Heart left ventricle (tissue), 16 donors: ENCODE measurements around the gene KMT2A. TPM values are rescaled to one million over a fixed set of nuclear protein-coding genes. Genes with fewer than 3 reads are reported as not detected.

Experiments
- ATAC-seq, 4 donors: fragments of 200-7000 bp; cut with Tn5 transposase; one replicate each; pipeline ENCODE4 v1.9.1; 2020 to 2022; ENCODE audit warnings: moderate library complexity in 4 of 4, mild to moderate bottlenecking in 3 of 4, moderate number of reproducible peaks in 1 of 4
- DNase-seq, 5 donors: peaks; one replicate each; pipeline ENCODE4 v3.0.0-alpha.2; 2020
- H3K27ac ChIP-seq, 12 donors: fragments of 200-600 bp; sonication (generic) in 4 of 12; one replicate each; pipeline versions ENCODE4 v1.5.0 to v1.8.0; 2016 to 2022; ENCODE audit warnings: mild to moderate bottlenecking in 2 of 12
- H3K27me3 ChIP-seq, 9 donors: fragments of 200-600 bp; sonication (generic) in 2 of 9; one replicate each; pipeline versions ENCODE4 v1.5.1 to v1.8.0; 2016 to 2022; ENCODE audit warnings: mild to moderate bottlenecking in 3 of 9
- H3K36me3 ChIP-seq, 9 donors: fragments of 200-600 bp; sonication (generic) in 2 of 9; one replicate each; pipeline versions ENCODE4 v1.5.0 to v1.8.0; 2018 to 2022; ENCODE audit warnings: mild to moderate bottlenecking in 2 of 9
- H3K4me1 ChIP-seq, 12 donors: fragments of 200-600 bp; sonication (generic) in 4 of 12; one replicate each; pipeline versions ENCODE4 v1.5.0 to v1.8.0; 2016 to 2022; ENCODE audit warnings: mild to moderate bottlenecking in 3 of 12
- H3K4me3 ChIP-seq, 12 donors: fragments of 200-600 bp; sonication (generic) in 4 of 12; one replicate each; pipeline versions ENCODE4 v1.5.0 to v1.8.0; 2017 to 2022; ENCODE audit warnings: mild to moderate bottlenecking in 9 of 12, moderate library complexity in 4 of 12
- H3K9me3 ChIP-seq, 12 donors: fragments of 200-600 bp; sonication (generic) in 4 of 12; one replicate each; pipeline versions ENCODE4 v1.5.0 to v1.8.0; 2016 to 2022; ENCODE audit warnings: mild to moderate bottlenecking in 1 of 12
- CTCF ChIP-seq, 12 donors: fragments of 200-600 bp; sonication (generic) in 4 of 12; IDR thresholded peaks; one replicate each; pipeline versions ENCODE4 v1.5.0 to v1.8.0; 2018 to 2022; ENCODE audit warnings: antibody characterized with exemption in 12 of 12, mild to moderate bottlenecking in 5 of 12
- POLR2A ChIP-seq, 2 donors: fragments of 450-650 bp; IDR thresholded peaks; one replicate each; pipeline ENCODE4 v1.6.1; 2017; ENCODE audit warnings: antibody characterized with exemption in 2 of 2, mild to moderate bottlenecking in 2 of 2, moderate library complexity in 2 of 2
- WGBS, 4 donors: extraction: QIAGEN DNeasy Blood & Tissue Kit in 2 of 4; methylation state at CpG; one replicate each; pipeline versions ENCODE4 v1.1.5 to v1.1.7; 2013 to 2018; 5-methylcytosine and 5-hydroxymethylcytosine counted together
- intact Hi-C, 10 donors: fragments of 100-400 bp; cut with DNase I; formaldehyde crosslinking; loops; one replicate each; pipeline versions ENCODE4 v1.11.1 to v1.14.2; 2022
- polyA plus RNA-seq, 2 donors: library from polyadenylated mRNA; stranded (reverse); fragments of 200-250 nt; gene quantifications; one replicate each; pipeline ENCODE4 v1.2.3, GENCODE V29; 2013
- total RNA-seq, 9 donors: library from RNA; depleted of rRNA in 2 of 9; stranded (reverse); fragments of >200 nt in 2 of 9; fragmentation: NEBNext Ultra II Directional in 3 of 9; extraction: Animal tissue kit (Norgen Biotek cat#: 25700) in 3 of 9; gene quantifications; one replicate each; pipeline versions ENCODE4 v1.1.0 to v1.2.4, GENCODE V29; 2016 to 2023
- donor health status: ischemic (EF 13 %, LVEDD 7.1; RV severe dilation, severe dysfunction).
- donor health status: healthy with polysubstance abuse.
- donor health status: DM: no; HTN: yes; CAD: no.
- donor health status: DM: no; HTN: no; CAD: no.
- donor health status: ischemic (EF 25% LVEDD 6.9; RV normal size, moderate dysfunction).
- donor health status: ischemic (EF 25% LVEDD 5.7; RV mildly dilated, moderate dysfunction).
- donor health status: healthy.
- donor health status: DM: yes; HTN: yes; CAD: no.
- donor health status: ischemic (EF 35%, LVEDD 5.7; RV mildly dilated, moderate dysfunction).
- donor health status: nonischemic (EF 11% LVEDD 7.7; RV severe dilation, severe dysfunction).
- donor health status: DM: yes; HTN: yes; CAD: no.
- donor health status: PGD.
- donor health status: ischemic (EF 29% LVEDD 5.4; RV normal size, mild dysfunction).
- donor health status: nonischemic (EF 23%, LVEDD 6.1; RV moderate dilation, normal function).

KMT2A gene
- total and polyA plus RNA-seq, 11 donors, result 9.9 to 117 (median 27.7) TPM

DNA sequence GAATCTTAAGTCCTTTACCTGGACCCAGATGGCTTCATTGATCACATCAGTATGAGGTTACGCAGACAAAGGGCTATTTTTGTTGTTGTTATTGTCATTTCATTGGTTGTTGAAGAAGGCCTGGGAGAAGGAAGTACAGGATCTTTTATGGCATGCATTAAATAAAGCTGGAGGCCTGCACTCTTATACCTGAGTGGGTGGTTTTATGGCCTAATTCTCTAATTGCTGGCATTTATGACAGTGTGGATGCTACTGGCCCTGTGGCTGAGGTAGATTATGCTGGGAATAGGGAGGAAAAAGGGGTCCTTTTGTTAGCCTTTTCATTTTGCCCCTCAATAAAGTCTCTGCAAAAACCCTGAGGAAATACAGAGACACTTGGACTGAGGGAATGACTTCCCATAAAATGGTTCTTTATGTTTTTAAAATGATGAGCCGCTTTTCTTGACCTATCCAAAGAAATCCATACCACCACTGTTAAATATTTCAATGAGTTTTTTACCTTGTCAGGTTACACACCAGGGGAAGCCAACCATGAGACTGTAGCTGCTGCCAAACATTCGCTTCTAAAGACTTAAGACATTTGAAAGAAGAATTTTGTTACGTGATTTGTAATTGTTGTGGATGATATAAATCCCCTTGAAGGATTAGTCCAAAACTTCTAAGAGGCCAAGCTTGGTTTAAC lies 6.8 kb downstream of the KMT2A start:
- peaks cover 0 to 76% (median 55%) of the 10 kb centered on the region in 12 donors for H3K4me1 ChIP-seq
- DNase-seq, result no peak
- intact Hi-C loops, result loop anchor here in 1 of 10 donors (5.0 kb wide), 1 partner anchor 39 kb away; no protein-coding TSS in a partner anchor
- WGBS, 4 donors, result 88 to 93% (median 89%) methylated on average over 4 of the region's 4 CpGs
- H3K27me3 ChIP-seq, result no peaks in the 10 kb centered on the region
- no peak for ATAC-seq
- peaks cover 0 to 15% (median 8%) of the 10 kb centered on the region in 9 donors for H3K36me3 ChIP-seq
- no peak for TF ChIP-seq POLR2A (IDR thresholded peaks at IDR 0.05)
- no peak overlapping the region for H3K27ac ChIP-seq
- no peak overlapping the region for H3K4me3 ChIP-seq
- H3K9me3 ChIP-seq, result no peaks in the 10 kb centered on the region

GRCh38 chr11:118443590-118444218 lies 7.4 kb downstream of the KMT2A start:
- no peak for TF ChIP-seq POLR2A (IDR thresholded peaks at IDR 0.05)
- TF ChIP-seq CTCF (IDR thresholded peaks at IDR 0.05), result no peak
- Histone ChIP-seq H3K36me3 (peaks cover 0 to 18% (median 10%) of the 10 kb centered on the region in 9 donors), H3K27me3 (no peaks in the 10 kb centered on the region), H3K4me3 (no peak overlapping the region), H3K27ac (no peak overlapping the region), H3K9me3 (no peaks in the 10 kb centered on the region), H3K4me1 (peaks cover 0 to 70% (median 51%) of the 10 kb centered on the region in 12 donors)
- DNase-seq (no peak), ATAC-seq (no peak)
- 78 to 92% (median 86%) methylated on average over 2 of the region's 2 CpGs for WGBS, 4 donors
- intact Hi-C loops, result loop anchor here in 1 of 10 donors (5.0 kb wide), 1 partner anchor 39 kb away; no protein-coding TSS in a partner anchor

- peaks cover 0 to 38% (median 19%) of the 10 kb centered on the region in 12 donors for H3K4me1 ChIP-seq
- TF ChIP-seq CTCF (IDR thresholded peaks at IDR 0.05) (no peak), POLR2A (IDR thresholded peaks at IDR 0.05) (no peak)
- H3K36me3 ChIP-seq, result peaks cover 0 to 23% (median 12%) of the 10 kb centered on the region in 9 donors
- H3K27me3 ChIP-seq, result no peaks in the 10 kb centered on the region
- 92 to 94% (median 93%) methylated on average over 4 of the region's 4 CpGs for WGBS, 4 donors
- no peaks in the 10 kb centered on the region for H3K9me3 ChIP-seq
- intact Hi-C loops, result no loop called here
- no peak for DNase-seq
- no peak for ATAC-seq
- no peak overlapping the region for H3K27ac ChIP-seq
- H3K4me3 ChIP-seq, result no peak overlapping the region
These were observed 11.1 kb downstream of the KMT2A start for GRCh38 chr11:118447423-118447822.

DNA sequence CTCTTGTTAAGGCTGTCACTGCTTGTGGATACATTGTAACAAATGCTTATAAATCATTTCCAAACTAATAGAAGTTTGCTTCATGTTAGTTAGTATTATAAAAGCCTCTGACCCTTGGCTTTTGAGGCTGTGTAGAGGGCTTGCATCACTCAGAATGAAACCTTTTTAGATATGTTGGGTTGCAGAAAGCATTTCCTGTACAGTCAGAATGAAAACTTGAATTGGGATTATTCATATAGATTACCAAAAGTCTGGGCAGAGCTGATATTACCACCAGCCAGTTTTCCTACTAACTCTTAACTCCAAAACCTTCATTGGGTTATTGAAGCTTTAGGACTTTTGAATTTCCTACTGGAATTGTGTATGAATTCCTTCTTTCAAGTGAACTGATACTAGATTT lies 12.0 kb downstream of the KMT2A start:
- intact Hi-C loops, result no loop called here
- DNase-seq, result no peak
- no peak overlapping the region for H3K27ac ChIP-seq

More for the DNA sequence above, 12.0 kb downstream of the KMT2A start:
- H3K9me3 ChIP-seq, result no peaks in the 10 kb centered on the region
- H3K27me3 ChIP-seq, result no peaks in the 10 kb centered on the region
- H3K4me3 ChIP-seq, result no peak overlapping the region
- peaks cover 0 to 30% (median 11%) of the 10 kb centered on the region in 12 donors for H3K4me1 ChIP-seq
- peaks cover 0 to 23% (median 12%) of the 10 kb centered on the region in 9 donors for H3K36me3 ChIP-seq
- no peak for ATAC-seq
- no peak for TF ChIP-seq CTCF (IDR thresholded peaks at IDR 0.05)
- TF ChIP-seq POLR2A (IDR thresholded peaks at IDR 0.05), result no peak
